Smooth muscle cell (in vitro differentiated cells): ENCODE results near the gene SCD5. TPM values are rescaled to one million over a fixed set of nuclear protein-coding genes. Genes with fewer than 3 reads are reported as not detected.

Experiments
- DNase-seq: peaks from one replicate; lab custom pipeline; 2025; ENCODE audit not compliant: unreplicated experiment; lab: John Stamatoyannopoulos, UW
- H2AFZ ChIP-seq: fragments of 200-600 bp; sonication (generic); 2 replicates; pipeline ENCODE4 v1.6.0; 2016; ENCODE audit warnings: antibody characterized with exemption, low read depth, mild to moderate bottlenecking
- H3F3A ChIP-seq: fragments of 200-600 bp; sonication (generic); 2 replicates; pipeline ENCODE4 v1.6.0; 2017; ENCODE audit warnings: antibody characterized with exemption, low read depth
- H3K27ac ChIP-seq: fragments of 200-600 bp; sonication (generic); 2 replicates; pipeline ENCODE4 v1.5.1; 2016; ENCODE audit warnings: low read depth, mild to moderate bottlenecking
- H3K27me3 ChIP-seq: fragments of 200-600 bp; sonication (generic); 2 replicates; pipeline ENCODE4 v1.6.1; 2016; ENCODE audit warnings: low read depth, mild to moderate bottlenecking
- H3K36me3 ChIP-seq: fragments of 200-600 bp; sonication (generic); 2 replicates; pipeline ENCODE4 v1.5.1; 2016; ENCODE audit warnings: low read depth
- H3K4me1 ChIP-seq: fragments of 200-600 bp; sonication (generic); 2 replicates; pipeline ENCODE4 v1.5.1; 2016; ENCODE audit warnings: low read depth
- H3K4me2 ChIP-seq: fragments of 200-600 bp; sonication (generic); 2 replicates; pipeline ENCODE4 v1.6.0; 2016; ENCODE audit warnings: mild to moderate bottlenecking
- H3K4me3 ChIP-seq: fragments of 200-600 bp; sonication (generic); 2 replicates; pipeline ENCODE4 v1.5.1; 2016; ENCODE audit warnings: mild to moderate bottlenecking
- H3K79me2 ChIP-seq: fragments of 200-600 bp; sonication (generic); 2 replicates; pipeline ENCODE4 v1.6.0; 2016; ENCODE audit warnings: low read depth, mild to moderate bottlenecking
- H3K9ac ChIP-seq: fragments of 200-600 bp; sonication (generic); 2 replicates; pipeline ENCODE4 v1.6.0; 2016; ENCODE audit warnings: low read depth
- H3K9me3 ChIP-seq: fragments of 200-600 bp; sonication (generic); replicated peaks from 2 replicates; pipeline ENCODE4 v1.5.1; 2016; ENCODE audit warnings: low read depth
- H4K20me1 ChIP-seq: fragments of 200-600 bp; sonication (generic); 2 replicates; pipeline ENCODE4 v1.6.0; 2016; ENCODE audit warnings: low read depth
- WGBS: methylation state at CpG from one replicate; pipeline ENCODE4 v1.1.7; 2016; ENCODE audit warnings: low lambda C conversion rate; 5-methylcytosine and 5-hydroxymethylcytosine counted together
- polyA plus RNA-seq: library from polyadenylated mRNA; unstranded; fragments of >200 nt; fragmentation: Nextera tagmentation; extraction: Ambion mirVana; gene quantifications from 2 replicates; pipeline ENCODE4 v1.2.1, GENCODE V29; 2016
- total RNA-seq: library from RNA; depleted of rRNA; stranded (reverse); fragments of >200 nt; gene quantifications from 2 replicates; pipeline ENCODE4 v1.2.3, GENCODE V29; 2014
- TF ChIP-seq, protein P1 (sequence below): fragments of 200-600 bp; sonication (generic); IDR thresholded peaks from 2 replicates; pipeline ENCODE4 v1.5.1; 2017; ENCODE audit warnings: borderline replicate concordance, mild to moderate bottlenecking, antibody characterized with exemption; ENCODE audit not compliant: insufficient read depth, poor library complexity, severe bottlenecking

SCD5 gene
- total and polyA plus RNA-seq, 2 experiments from 2014 or later = 9.2 to 24.3 TPM

DNA sequence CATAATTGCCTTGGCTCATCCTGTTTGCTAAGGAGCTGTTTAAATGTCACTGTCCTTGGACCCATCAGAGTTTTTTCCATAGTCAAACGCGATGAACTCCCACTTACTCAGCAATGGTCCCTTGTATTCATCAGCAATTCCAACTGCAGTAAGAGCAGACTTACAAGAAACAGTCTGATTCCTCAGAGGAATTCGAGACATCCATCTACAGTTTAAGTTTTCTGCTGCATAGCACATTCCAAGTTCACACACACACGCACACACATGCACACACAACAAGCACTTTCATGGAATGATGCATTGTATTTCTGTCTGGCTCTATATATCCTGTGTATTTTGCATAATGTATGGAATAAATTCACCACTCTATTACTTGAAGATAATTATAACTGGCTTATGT lies 204.1 kb downstream of the SCD5 start:
- H3K4me1 ChIP-seq = no peaks in the 10 kb centered on the region
- no peak overlapping the region for H3K27ac ChIP-seq
- no peak overlapping the region for H2AFZ ChIP-seq
- H3K4me3 ChIP-seq = no peak overlapping the region
- H3K9me3 ChIP-seq = no peaks in the 10 kb centered on the region
- no peak overlapping the region for H3K4me2 ChIP-seq
- H3K9ac ChIP-seq = no peak overlapping the region
- no peak for DNase-seq
- 74% methylated on average over 4 of the region's 4 CpGs for WGBS
- no peaks in the 10 kb centered on the region for H3F3A ChIP-seq
- no peaks in the 10 kb centered on the region for H4K20me1 ChIP-seq
- TF ChIP-seq, protein P1, sequence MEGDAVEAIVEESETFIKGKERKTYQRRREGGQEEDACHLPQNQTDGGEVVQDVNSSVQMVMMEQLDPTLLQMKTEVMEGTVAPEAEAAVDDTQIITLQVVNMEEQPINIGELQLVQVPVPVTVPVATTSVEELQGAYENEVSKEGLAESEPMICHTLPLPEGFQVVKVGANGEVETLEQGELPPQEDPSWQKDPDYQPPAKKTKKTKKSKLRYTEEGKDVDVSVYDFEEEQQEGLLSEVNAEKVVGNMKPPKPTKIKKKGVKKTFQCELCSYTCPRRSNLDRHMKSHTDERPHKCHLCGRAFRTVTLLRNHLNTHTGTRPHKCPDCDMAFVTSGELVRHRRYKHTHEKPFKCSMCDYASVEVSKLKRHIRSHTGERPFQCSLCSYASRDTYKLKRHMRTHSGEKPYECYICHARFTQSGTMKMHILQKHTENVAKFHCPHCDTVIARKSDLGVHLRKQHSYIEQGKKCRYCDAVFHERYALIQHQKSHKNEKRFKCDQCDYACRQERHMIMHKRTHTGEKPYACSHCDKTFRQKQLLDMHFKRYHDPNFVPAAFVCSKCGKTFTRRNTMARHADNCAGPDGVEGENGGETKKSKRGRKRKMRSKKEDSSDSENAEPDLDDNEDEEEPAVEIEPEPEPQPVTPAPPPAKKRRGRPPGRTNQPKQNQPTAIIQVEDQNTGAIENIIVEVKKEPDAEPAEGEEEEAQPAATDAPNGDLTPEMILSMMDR = no peak
- no peaks in the 10 kb centered on the region for H3K36me3 ChIP-seq
- H3K79me2 ChIP-seq = no peaks in the 10 kb centered on the region
- no peaks in the 10 kb centered on the region for H3K27me3 ChIP-seq

DNA sequence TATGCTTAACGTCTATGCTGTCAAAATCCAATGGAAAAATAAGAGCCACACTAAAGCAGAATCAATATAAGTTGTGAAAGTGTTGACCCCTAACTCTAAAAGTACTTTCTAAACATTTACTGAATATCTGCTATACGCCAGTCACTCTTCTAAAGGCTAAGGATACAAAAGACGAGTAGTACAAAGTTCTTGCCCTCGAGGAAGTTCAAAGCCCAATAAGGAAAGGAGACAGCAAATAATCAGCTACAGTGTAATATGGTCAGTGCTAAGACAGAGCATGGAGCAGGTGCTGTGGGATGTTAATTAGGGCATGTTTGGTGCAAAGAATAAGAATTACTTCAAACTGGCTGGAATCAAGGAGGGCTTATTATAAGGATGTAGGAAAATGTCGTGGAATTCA lies 205.2 kb downstream of the SCD5 start:
- H4K20me1 ChIP-seq = no peaks in the 10 kb centered on the region
- H3K9me3 ChIP-seq = no peaks in the 10 kb centered on the region
- no peak for DNase-seq
- TF ChIP-seq, protein P1 = no peak
- 78% methylated on average over 5 of the region's 5 CpGs for WGBS
- no peak overlapping the region for H2AFZ ChIP-seq
- H3K4me1 ChIP-seq = no peaks in the 10 kb centered on the region
- no peak overlapping the region for H3K9ac ChIP-seq
- H3K4me2 ChIP-seq = no peak overlapping the region
- H3K79me2 ChIP-seq = no peaks in the 10 kb centered on the region
- no peak overlapping the region for H3K4me3 ChIP-seq
- H3K36me3 ChIP-seq = no peaks in the 10 kb centered on the region
- no peaks in the 10 kb centered on the region for H3K27me3 ChIP-seq
- H3F3A ChIP-seq = no peaks in the 10 kb centered on the region
- no peak overlapping the region for H3K27ac ChIP-seq

DNA sequence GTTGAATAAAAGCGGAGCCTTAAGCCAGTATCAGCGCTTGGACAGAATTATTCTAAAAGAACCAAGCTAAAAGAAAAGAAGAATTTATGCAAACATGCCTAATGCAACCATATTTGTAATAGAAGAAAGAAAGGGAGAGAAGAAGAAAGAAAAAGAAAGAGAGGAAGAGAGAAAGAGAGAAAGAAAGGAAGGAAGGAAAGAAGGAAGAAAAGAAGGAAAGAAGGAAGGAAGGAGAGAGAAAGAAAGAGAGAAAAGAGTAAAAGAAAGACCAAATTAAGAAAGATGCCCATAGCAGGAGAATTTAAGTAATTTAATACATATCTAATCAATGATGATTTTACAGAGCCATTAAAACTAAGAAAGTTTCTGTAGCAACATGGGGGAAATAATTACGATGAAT lies 206.0 kb downstream of the SCD5 start:
- Histone ChIP-seq H3F3A (no peaks in the 10 kb centered on the region), H3K36me3 (no peaks in the 10 kb centered on the region), H2AFZ (no peak overlapping the region), H3K4me3 (no peak overlapping the region), H3K9ac (no peak overlapping the region), H3K9me3 (no peaks in the 10 kb centered on the region), H4K20me1 (no peaks in the 10 kb centered on the region), H3K4me1 (no peaks in the 10 kb centered on the region), H3K27me3 (no peaks in the 10 kb centered on the region), H3K79me2 (no peaks in the 10 kb centered on the region), H3K27ac (no peak overlapping the region), H3K4me2 (no peak overlapping the region)
- 95% methylated on average over 3 of the region's 3 CpGs for WGBS
- DNase-seq = no peak
- TF ChIP-seq, protein P1 = no peak

DNA sequence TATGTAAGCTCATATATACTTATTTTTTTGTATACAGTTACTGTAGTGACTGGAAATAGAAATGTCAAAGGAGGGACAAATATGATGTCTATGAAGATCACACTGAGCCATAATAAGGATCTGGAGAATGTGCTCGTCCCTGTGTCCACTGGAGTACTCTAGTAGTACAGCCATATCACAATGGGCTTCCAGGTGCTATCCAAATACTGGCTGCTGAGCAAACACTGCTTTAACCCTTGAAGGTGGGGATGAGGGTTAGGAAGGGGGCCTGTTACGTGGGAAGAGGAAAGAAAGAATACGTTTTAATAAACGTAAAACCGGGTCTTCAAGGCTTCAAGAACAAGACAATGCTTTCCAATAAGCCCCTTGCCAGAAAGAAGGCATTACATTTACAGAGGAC lies 207.0 kb downstream of the SCD5 start:
- Histone ChIP-seq H3K36me3 (no peaks in the 10 kb centered on the region), H3K4me3 (no peak overlapping the region), H3K4me1 (no peaks in the 10 kb centered on the region), H3K27me3 (no peaks in the 10 kb centered on the region), H3K9me3 (no peaks in the 10 kb centered on the region), H3F3A (no peaks in the 10 kb centered on the region), H3K79me2 (no peaks in the 10 kb centered on the region), H2AFZ (no peak overlapping the region), H3K9ac (no peak overlapping the region), H4K20me1 (no peaks in the 10 kb centered on the region), H3K4me2 (no peak overlapping the region), H3K27ac (no peak overlapping the region)
- WGBS = 73% methylated on average over 5 of the region's 5 CpGs
- no peak for DNase-seq
- TF ChIP-seq, protein P1 = no peak
